ENCODE results near the gene GPX4. TPM values are rescaled to one million over a fixed set of nuclear protein-coding genes. Genes with fewer than 3 reads are reported as not detected.

GPX4 gene
- 478 TPM in 2 replicates for total RNA-seq

GRCh38 chr19:1103708-1104310, at the start of gene GPX4:
Gene GPX4 (plus strand): TSS chr19:1103994. CDS start chr19:1104044, 50 bp downstream.

GRCh38 chr19:1066748-1067340, 37.0 kb upstream of the GPX4 start, which contains the start of gene ARHGAP45:
Gene ARHGAP45 (plus strand): TSS chr19:1067167. CDS start chr19:1067406, 239 bp downstream.

GRCh38 chr19:1094978-1095701, 8.7 kb upstream of the GPX4 start, which contains the start of gene POLR2E:
Gene POLR2E (minus strand): TSS chr19:1095375. CDS start chr19:1095315, 60 bp downstream.

Other genes with a start within 250 kb of the GPX4 start
- 2.0 and 5.7 TPM in 2 replicates for gene CFD, start 244.3 kb upstream of the GPX4 start, total RNA-seq
- 35.4 and 44.7 TPM in 2 replicates for gene MED16, start 210.8 kb upstream of the GPX4 start, total RNA-seq
- not detected in 2 replicates for gene RNU6-9, start 210.5 kb upstream of the GPX4 start, total RNA-seq
- 34.7 and 66.6 TPM in 2 replicates for gene R3HDM4, start 190.8 kb upstream of the GPX4 start, total RNA-seq
- gene KISS1R, start 186.7 kb upstream of the GPX4 start, total RNA-seq: 0.18 TPM in 1 of 2 replicates, not detected in the other
- 11.7 and 15.3 TPM in 2 replicates for gene ARID3A, start 178.0 kb upstream of the GPX4 start, total RNA-seq
- gene WDR18, start 119.6 kb upstream of the GPX4 start, total RNA-seq: 45.7 and 62.3 TPM in 2 replicates
- 0.58 TPM in 1 of 2 replicates, not detected in the other for gene GRIN3B, start 103.6 kb upstream of the GPX4 start, total RNA-seq
- gene TMEM259, start 82.9 kb upstream of the GPX4 start, total RNA-seq: 175 and 210 TPM in 2 replicates
- gene RNU6-2, start 82.5 kb upstream of the GPX4 start, total RNA-seq: not detected in 2 replicates
- 299 and 306 TPM in 2 replicates for gene CNN2, start 77.4 kb upstream of the GPX4 start, total RNA-seq
- gene ABCA7, start 63.9 kb upstream of the GPX4 start, total RNA-seq: 2.3 and 5.3 TPM in 2 replicates
- gene ARHGAP45, start 36.8 kb upstream of the GPX4 start, total RNA-seq: 3.5 and 8.5 TPM in 2 replicates
- 360 and 361 TPM in 2 replicates for gene POLR2E, start 8.6 kb upstream of the GPX4 start, total RNA-seq
- gene SBNO2, start 70.3 kb downstream of the GPX4 start, total RNA-seq: 34.9 and 36.0 TPM in 2 replicates
- 75.2 and 81.2 TPM in 2 replicates for gene STK11, start 101.8 kb downstream of the GPX4 start, total RNA-seq
- gene CBARP, start 134.0 kb downstream of the GPX4 start, total RNA-seq: 3.0 and 7.2 TPM in 2 replicates
- gene ATP5F1D, start 137.8 kb downstream of the GPX4 start, total RNA-seq: 63.1 and 89.1 TPM in 2 replicates
- 6.2 and 9.5 TPM in 2 replicates for gene MIDN, start 144.6 kb downstream of the GPX4 start, total RNA-seq
- 242 and 292 TPM in 2 replicates for gene CIRBP, start 165.3 kb downstream of the GPX4 start, total RNA-seq
- 37.2 and 77.3 TPM in 2 replicates for gene FAM174C, start 171.5 kb downstream of the GPX4 start, total RNA-seq
- not detected in 2 replicates for gene EFNA2, start 181.9 kb downstream of the GPX4 start, total RNA-seq

Measured in myometrial cell (primary cell).